H9 (cell line): ENCODE data around the gene CHSY1. TPM values are rescaled to one million over a fixed set of nuclear protein-coding genes. Genes with fewer than 3 reads are reported as not detected.
A peak's percentile ranks its signal among the peaks of the same experiment; 100 is the strongest.

Experiments used
- DNase-seq: peaks from one replicate; pipeline ENCODE4 v3.0.0-alpha.2; 2017
- H2AFZ ChIP-seq: one replicate; pipeline ENCODE4 v1.6.1; 2013; ENCODE audit warnings: mild to moderate bottlenecking, low read length, control low read depth, moderate library complexity
- H2AK5ac ChIP-seq: 2 replicates; pipeline ENCODE4 v1.6.1; 2013; ENCODE audit warnings: low read length, control low read depth, mixed read lengths; ENCODE audit not compliant: insufficient read length
- H2BK120ac ChIP-seq: one replicate; pipeline ENCODE4 v1.6.1; 2013; ENCODE audit warnings: low read depth, mild to moderate bottlenecking, low read length, control low read depth, inconsistent platforms; ENCODE audit not compliant: poor library complexity, severe bottlenecking
- H2BK12ac ChIP-seq: 2 replicates; pipeline ENCODE4 v1.6.1; 2013; ENCODE audit warnings: low read length, control low read depth, mixed read lengths, low read depth; ENCODE audit not compliant: insufficient read length
- H2BK15ac ChIP-seq: 2 replicates; pipeline ENCODE4 v1.6.1; 2013; ENCODE audit warnings: low read depth, low read length, control low read depth
- H2BK20ac ChIP-seq: one replicate; pipeline ENCODE4 v1.6.1; 2013; ENCODE audit warnings: low read depth, mild to moderate bottlenecking, low read length, control low read depth, inconsistent platforms; ENCODE audit not compliant: poor library complexity, severe bottlenecking
- H2BK5ac ChIP-seq: 2 replicates; pipeline ENCODE4 v1.6.1; 2013; ENCODE audit warnings: low read length, control low read depth, mixed read lengths; ENCODE audit not compliant: insufficient read length
- H3K14ac ChIP-seq: 2 replicates; pipeline ENCODE4 v1.6.1; 2013; ENCODE audit warnings: low read length, control low read depth; ENCODE audit not compliant: insufficient read depth
- H3K18ac ChIP-seq: 2 replicates; pipeline ENCODE4 v1.6.1; 2013; ENCODE audit warnings: low read depth, mild to moderate bottlenecking, mixed read lengths, low read length, control low read depth; ENCODE audit not compliant: insufficient read length
- H3K23ac ChIP-seq: 2 replicates; pipeline ENCODE4 v1.6.1; 2013; ENCODE audit warnings: low read length, control low read depth, mixed read lengths, low read depth; ENCODE audit not compliant: insufficient read length
- H3K23me2 ChIP-seq: 2 replicates; pipeline ENCODE4 v1.6.1; 2013; ENCODE audit warnings: low read depth, mild to moderate bottlenecking, mixed read lengths, low read length, control low read depth; ENCODE audit not compliant: insufficient read length, poor library complexity, severe bottlenecking
- H3K27ac ChIP-seq: 2 replicates; pipeline ENCODE4 v1.5.1; 2013; ENCODE audit warnings: low read length, control low read depth, mixed read lengths, low read depth; ENCODE audit not compliant: insufficient read length
- H3K27me3 ChIP-seq: 2 replicates; pipeline ENCODE4 v1.6.1; 2013; ENCODE audit warnings: low read length, control low read depth, inconsistent platforms; ENCODE audit not compliant: insufficient read depth
- H3K4ac ChIP-seq: 2 replicates; pipeline ENCODE4 v1.6.1; 2013; ENCODE audit warnings: low read depth, mild to moderate bottlenecking, control low read depth, inconsistent platforms, low read length, moderate library complexity
- H3K4me1 ChIP-seq: 2 replicates; pipeline ENCODE4 v1.6.1; 2013; ENCODE audit warnings: low read length, control low read depth, inconsistent platforms; ENCODE audit not compliant: insufficient read depth
- H3K4me2 ChIP-seq: 2 replicates; pipeline ENCODE4 v1.6.1; 2013; ENCODE audit warnings: low read length, control low read depth, mixed read lengths; ENCODE audit not compliant: insufficient read length, insufficient read depth
- H3K56ac ChIP-seq: 2 replicates; pipeline ENCODE4 v1.6.1; 2013; ENCODE audit warnings: low read depth, mild to moderate bottlenecking, mixed read lengths, low read length, control low read depth; ENCODE audit not compliant: insufficient read length
- H3K79me1 ChIP-seq: 2 replicates; pipeline ENCODE4 v1.6.1; 2013; ENCODE audit warnings: low read depth, mild to moderate bottlenecking, moderate library complexity, low read length, control low read depth, inconsistent platforms; ENCODE audit not compliant: insufficient read depth, poor library complexity, severe bottlenecking
- H3K79me2 ChIP-seq: 2 replicates; pipeline ENCODE4 v1.6.1; 2013; ENCODE audit warnings: low read length, control low read depth, inconsistent platforms; ENCODE audit not compliant: insufficient read depth
- H3K9ac ChIP-seq: 2 replicates; pipeline ENCODE4 v1.6.1; 2013; ENCODE audit warnings: low read length, control low read depth, mixed read lengths; ENCODE audit not compliant: insufficient read length; ENCODE audit errors: extremely low read depth
- H3K9me3 ChIP-seq: one replicate; pipeline ENCODE4 v1.6.1; 2013; ENCODE audit warnings: low read depth, low read length, inconsistent platforms; ENCODE audit not compliant: control insufficient read depth
- H3T11ph ChIP-seq: one replicate; pipeline ENCODE4 v1.6.1; 2013; ENCODE audit warnings: mild to moderate bottlenecking, low read length, control low read depth, inconsistent platforms
- H4K20me1 ChIP-seq: one replicate; pipeline ENCODE4 v1.6.1; 2013; ENCODE audit not compliant: control insufficient read depth, insufficient read length, insufficient read depth
- H4K5ac ChIP-seq: 2 replicates; pipeline ENCODE4 v1.6.1; 2013; ENCODE audit warnings: low read depth, mild to moderate bottlenecking, mixed read lengths, low read length, control low read depth; ENCODE audit not compliant: insufficient read length
- H4K8ac ChIP-seq: replicated peaks from 2 replicates; pipeline ENCODE4 v1.6.1; 2013; ENCODE audit warnings: low read length, control low read depth, mixed read lengths, low read depth; ENCODE audit not compliant: insufficient read length
- H4K91ac ChIP-seq: 2 replicates; pipeline ENCODE4 v1.6.1; 2013; ENCODE audit warnings: low read depth, mild to moderate bottlenecking, moderate library complexity, mixed read lengths, low read length, control low read depth; ENCODE audit not compliant: insufficient read length
- H3K27ac Mint-ChIP-seq, 3 experiments: 2 replicates in 2 of 3; 3 replicates in 1 of 3; pipeline ENCODE4 v1.8.0; 2020 to 2021; ENCODE audit warnings: mixed read lengths in 3 of 3, mild to moderate bottlenecking in 1 of 3, moderate library complexity in 1 of 3
- H3K27me3 Mint-ChIP-seq: 2 replicates; pipeline ENCODE4 v1.8.0; 2021; ENCODE audit warnings: low read depth, mild to moderate bottlenecking, moderate library complexity, mixed read lengths
- H3K36me3 Mint-ChIP-seq, 3 experiments: 2 replicates in 2 of 3; 3 replicates in 1 of 3; pipeline ENCODE4 v1.8.0; 2020 to 2021; ENCODE audit warnings: low read depth in 3 of 3, mixed read lengths in 3 of 3; ENCODE audit not compliant: insufficient read depth in 1 of 3
- H3K4me1 Mint-ChIP-seq, 2 experiments: 2 replicates each; pipeline ENCODE4 v1.8.0; 2020; ENCODE audit warnings: mixed read lengths in 2 of 2
- H3K4me3 Mint-ChIP-seq, 2 experiments: 2 replicates in 1 of 2; 3 replicates in 1 of 2; pipeline ENCODE4 v1.8.0; 2020 to 2021; ENCODE audit warnings: mild to moderate bottlenecking in 2 of 2, mixed read lengths in 2 of 2, moderate library complexity in 1 of 2
- H3K9me3 Mint-ChIP-seq, 2 experiments: 2 replicates in 1 of 2; 3 replicates in 1 of 2; pipeline ENCODE4 v1.8.0; 2020; ENCODE audit warnings: mild to moderate bottlenecking in 2 of 2, mixed read lengths in 2 of 2, moderate library complexity in 1 of 2
- CTCF ChIP-seq: fragments of 200-600 bp; sonication (generic); conservative IDR thresholded peaks from 3 replicates; pipeline ENCODE4 v1.8.0; 2021; ENCODE audit warnings: antibody characterized with exemption, mild to moderate bottlenecking
- WGBS: extraction: QIAGEN DNeasy Blood & Tissue Kit; methylation state at CpG from one replicate; pipeline ENCODE4 v1.1.7; 2013; ENCODE audit warnings: missing lambda C conversion rate, low lambda C conversion rate, mixed read lengths; ENCODE audit not compliant: insufficient read length; ENCODE audit errors: extremely low coverage; 5-methylcytosine and 5-hydroxymethylcytosine counted together
- total RNA-seq: library from RNA; stranded (reverse); gene quantifications from 2 replicates; pipeline ENCODE4 v1.2.1, GENCODE V29; 2021

Gene CHSY1
- total RNA-seq, 1 experiment from 2014 or later, result 68.3 TPM

- Histone ChIP-seq H3K27me3 (no peaks in the 10 kb centered on the region), H4K91ac (no peak overlapping the region), H3K27ac (no peak overlapping the region), H2BK5ac (no peak overlapping the region), H3K4ac (no peak overlapping the region), H3K4me1 (no peaks in the 10 kb centered on the region), H2BK12ac (no peak overlapping the region), H3T11ph (no peak overlapping the region), H3K4me2 (no peak overlapping the region), H3K56ac (no peak overlapping the region), H2BK20ac (no peak overlapping the region), H3K23ac (no peak overlapping the region), H3K9ac (no peak overlapping the region), H3K18ac (no peak overlapping the region), H2AFZ (no peak overlapping the region), H4K20me1 (no peaks in the 10 kb centered on the region), H3K79me1 (no peaks in the 10 kb centered on the region), H2BK15ac (no peak overlapping the region), H3K9me3 (no peaks in the 10 kb centered on the region), H4K8ac (no peak overlapping the region), H3K79me2 (no peaks in the 10 kb centered on the region), H4K5ac (no peak overlapping the region), H3K23me2 (no peaks in the 10 kb centered on the region), H2BK120ac (no peak overlapping the region), H2AK5ac (no peak overlapping the region), H3K14ac (no peak overlapping the region)
- Mint-ChIP-seq H3K27me3 (peaks cover 3% of the 10 kb centered on the region), H3K36me3 (peaks cover 16 to 32% (median 24%) of the 10 kb centered on the region in 3 experiments; a peak in 5 of 7 replicates), H3K27ac (peak overlapping the region in 2 of 3 experiments; percentile 30 to 46; a peak in 4 of 7 replicates), H3K9me3 (no peaks in the 10 kb centered on the region), H3K4me3 (no peak overlapping the region), H3K4me1 (peaks cover 8% of the 10 kb centered on the region in 2 experiments)
- no peak for TF ChIP-seq CTCF
- no peak for DNase-seq
- WGBS, result no CpG with 5 or more reads among the region's 9 CpGs
Measured at GRCh38 chr15:101266787-101267186, 14.9 kb upstream of the CHSY1 start.
